Adrenal gland (tissue), 5 donors: Measurements from ENCODE around the gene KIF1A.

Experiments
- CTCF ChIP-seq, 6 experiments: fragments of 450-650 bp in 4 of 6; fragments of 200-600 bp in 2 of 6; sonication (generic) in 1 of 6; IDR thresholded peaks; 1 replicate in 5 of 6; 2 replicates in 1 of 6; pipeline versions ENCODE4 v1.5.1 to v1.8.0; 2016 to 2021; ENCODE audit warnings: antibody characterized with exemption in 6 of 6, mild to moderate bottlenecking in 2 of 6, moderate library complexity in 1 of 6
- POLR2A ChIP-seq, 2 donors: fragments of 450-650 bp; IDR thresholded peaks; one replicate each; pipeline ENCODE4 v1.6.1; 2017; ENCODE audit warnings: antibody characterized with exemption in 2 of 2, mild to moderate bottlenecking in 2 of 2, moderate library complexity in 1 of 2
- donor health status: DM: no; HTN: no; CAD: no.

DNA sequence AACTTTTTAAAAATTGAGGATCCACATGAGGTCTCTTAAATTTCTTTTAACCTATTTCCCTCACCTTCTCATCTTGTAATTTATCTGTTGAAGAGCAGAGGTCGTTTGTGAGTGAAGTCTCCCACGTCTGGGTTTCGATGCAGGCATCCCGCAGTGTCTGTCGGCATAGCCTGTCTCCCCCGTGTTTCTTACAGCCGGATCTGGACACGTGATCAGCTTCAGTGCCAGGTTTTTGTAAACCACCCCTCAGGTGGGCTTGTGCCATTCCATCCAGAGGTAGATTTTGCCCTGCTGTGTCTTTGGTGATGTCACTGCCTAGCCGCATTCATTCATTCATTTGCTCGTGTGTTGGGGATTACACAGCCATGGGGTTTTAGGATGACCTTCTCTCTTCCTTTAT lies 112.2 kb downstream of the KIF1A start:
- TF ChIP-seq CTCF (IDR thresholded peaks at IDR 0.05) = no peak
- TF ChIP-seq POLR2A (IDR thresholded peaks at IDR 0.05) = no peak
